ENCODE results near the gene PTPRF.

DNA sequence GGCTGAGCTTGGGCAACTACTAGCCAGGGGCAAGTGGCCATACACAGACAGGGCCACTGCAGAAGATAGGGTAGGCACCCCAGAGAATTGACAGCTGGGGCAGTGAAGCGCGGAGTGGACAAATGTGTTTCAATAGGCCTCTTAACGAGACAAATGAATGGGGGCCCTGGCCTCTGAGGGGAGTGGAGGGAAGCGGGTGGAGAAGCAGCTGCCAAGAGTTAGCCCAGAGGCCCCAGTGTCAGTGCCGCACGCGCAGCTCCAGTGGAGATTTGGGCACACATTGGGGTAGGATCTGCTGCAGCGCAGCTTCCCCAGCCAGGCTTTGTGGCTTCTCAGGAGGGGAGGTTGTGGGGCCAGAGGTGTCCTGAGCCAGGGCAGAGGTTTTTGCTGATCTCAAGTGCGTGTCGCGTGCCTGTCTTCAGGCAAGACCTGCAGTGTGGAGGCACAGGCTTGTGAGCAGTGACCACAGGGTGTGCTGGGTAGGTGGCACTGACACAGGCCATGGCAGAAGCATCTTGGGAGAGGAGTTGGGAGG, 16.9 kb downstream of the PTPRF start:
- TF ChIP-seq, protein P1, sequence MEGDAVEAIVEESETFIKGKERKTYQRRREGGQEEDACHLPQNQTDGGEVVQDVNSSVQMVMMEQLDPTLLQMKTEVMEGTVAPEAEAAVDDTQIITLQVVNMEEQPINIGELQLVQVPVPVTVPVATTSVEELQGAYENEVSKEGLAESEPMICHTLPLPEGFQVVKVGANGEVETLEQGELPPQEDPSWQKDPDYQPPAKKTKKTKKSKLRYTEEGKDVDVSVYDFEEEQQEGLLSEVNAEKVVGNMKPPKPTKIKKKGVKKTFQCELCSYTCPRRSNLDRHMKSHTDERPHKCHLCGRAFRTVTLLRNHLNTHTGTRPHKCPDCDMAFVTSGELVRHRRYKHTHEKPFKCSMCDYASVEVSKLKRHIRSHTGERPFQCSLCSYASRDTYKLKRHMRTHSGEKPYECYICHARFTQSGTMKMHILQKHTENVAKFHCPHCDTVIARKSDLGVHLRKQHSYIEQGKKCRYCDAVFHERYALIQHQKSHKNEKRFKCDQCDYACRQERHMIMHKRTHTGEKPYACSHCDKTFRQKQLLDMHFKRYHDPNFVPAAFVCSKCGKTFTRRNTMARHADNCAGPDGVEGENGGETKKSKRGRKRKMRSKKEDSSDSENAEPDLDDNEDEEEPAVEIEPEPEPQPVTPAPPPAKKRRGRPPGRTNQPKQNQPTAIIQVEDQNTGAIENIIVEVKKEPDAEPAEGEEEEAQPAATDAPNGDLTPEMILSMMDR (IDR thresholded peaks at IDR 0.05): no peak
- TF ChIP-seq ZFX (IDR thresholded peaks at IDR 0.05; ENCODE audit: borderline replicate concordance): no peak

All from 22Rv1 (cell line).